NK-92 treated with Interleukin-12 subunit alpha and Interleukin-12 subunit beta, amount 100 ng/mL, for 24 hours (cell line): Measurements from ENCODE around the gene KXD1.

Experiments
- DNase-seq: peaks from one replicate; lab custom pipeline; 2025; lab: John Stamatoyannopoulos, UW

Gene KXD1

GRCh38 chr19:18601875-18602274 lies 44.2 kb downstream of the KXD1 start:
- no peak for DNase-seq

DNA sequence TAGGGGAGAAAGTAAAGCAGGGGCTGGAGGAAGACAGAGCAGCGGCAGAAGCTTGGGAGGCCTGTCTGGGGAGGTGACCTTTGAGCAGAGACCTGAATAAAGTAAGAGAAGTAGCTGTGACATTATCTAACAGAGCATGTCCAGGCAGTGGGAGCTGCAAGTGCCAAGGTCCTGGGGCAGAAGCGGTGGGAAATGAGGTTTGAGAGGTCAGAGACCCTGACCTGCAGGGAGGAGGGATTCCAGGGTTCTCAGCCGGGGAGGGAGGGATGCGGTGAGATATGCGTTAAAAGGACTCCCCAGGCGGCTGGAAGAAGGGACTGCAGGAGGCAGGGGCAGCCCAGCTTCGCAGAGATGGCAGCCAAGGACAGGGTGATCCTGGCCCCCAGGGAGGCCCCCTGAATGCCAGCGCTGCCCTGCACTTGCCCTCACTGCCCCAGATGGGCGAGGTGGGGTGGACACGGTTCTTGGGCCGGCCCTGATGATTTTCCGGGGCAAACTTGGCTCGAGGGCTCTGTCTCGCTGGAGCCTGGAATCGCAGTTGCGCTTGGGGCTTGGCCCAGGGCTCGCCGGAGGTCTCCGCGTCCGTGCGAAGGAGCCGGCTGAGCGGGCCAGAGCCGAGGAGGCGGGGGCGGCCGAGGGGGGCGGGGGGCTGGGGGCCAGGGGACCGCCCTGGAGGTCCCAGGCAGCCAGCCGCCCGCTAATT lies 45.7 kb downstream of the KXD1 start:
- DNase-seq, result no peak

GRCh38 chr19:18603958-18604819 lies 46.5 kb downstream of the KXD1 start:
- DNase-seq, result no peak

GRCh38 chr19:18604820-18605159 lies 47.1 kb downstream of the KXD1 start:
- no peak for DNase-seq

DNA sequence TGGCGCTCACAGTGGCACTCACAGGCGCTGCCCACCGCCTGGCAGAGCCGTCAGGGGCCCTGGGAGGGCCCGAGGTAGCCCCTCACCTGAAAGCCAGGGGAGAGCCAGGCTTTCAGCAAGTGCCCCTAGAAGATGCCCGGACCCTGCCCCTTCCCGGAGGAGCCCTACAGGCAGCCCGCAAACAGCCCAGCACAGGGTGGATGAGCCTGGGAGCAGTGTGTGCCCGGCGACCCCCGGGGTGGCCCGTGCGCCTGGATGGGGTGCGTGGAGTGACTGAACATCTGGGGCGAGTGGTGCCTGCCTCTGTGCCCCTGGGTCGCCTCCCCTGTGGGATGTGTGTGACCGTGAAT lies 47.5 kb downstream of the KXD1 start:
- no peak for DNase-seq

GRCh38 chr19:18605546-18606280 lies 48.0 kb downstream of the KXD1 start:
- DNase-seq, result no peak

- no peak for DNase-seq
Observed at GRCh38 chr19:18606281-18607225, 48.9 kb downstream of the KXD1 start, which contains the start of gene CRLF1. Gene CRLF1 (minus strand): TSS chr19:18606799. CDS start chr19:18606656, 143 bp downstream.

DNA sequence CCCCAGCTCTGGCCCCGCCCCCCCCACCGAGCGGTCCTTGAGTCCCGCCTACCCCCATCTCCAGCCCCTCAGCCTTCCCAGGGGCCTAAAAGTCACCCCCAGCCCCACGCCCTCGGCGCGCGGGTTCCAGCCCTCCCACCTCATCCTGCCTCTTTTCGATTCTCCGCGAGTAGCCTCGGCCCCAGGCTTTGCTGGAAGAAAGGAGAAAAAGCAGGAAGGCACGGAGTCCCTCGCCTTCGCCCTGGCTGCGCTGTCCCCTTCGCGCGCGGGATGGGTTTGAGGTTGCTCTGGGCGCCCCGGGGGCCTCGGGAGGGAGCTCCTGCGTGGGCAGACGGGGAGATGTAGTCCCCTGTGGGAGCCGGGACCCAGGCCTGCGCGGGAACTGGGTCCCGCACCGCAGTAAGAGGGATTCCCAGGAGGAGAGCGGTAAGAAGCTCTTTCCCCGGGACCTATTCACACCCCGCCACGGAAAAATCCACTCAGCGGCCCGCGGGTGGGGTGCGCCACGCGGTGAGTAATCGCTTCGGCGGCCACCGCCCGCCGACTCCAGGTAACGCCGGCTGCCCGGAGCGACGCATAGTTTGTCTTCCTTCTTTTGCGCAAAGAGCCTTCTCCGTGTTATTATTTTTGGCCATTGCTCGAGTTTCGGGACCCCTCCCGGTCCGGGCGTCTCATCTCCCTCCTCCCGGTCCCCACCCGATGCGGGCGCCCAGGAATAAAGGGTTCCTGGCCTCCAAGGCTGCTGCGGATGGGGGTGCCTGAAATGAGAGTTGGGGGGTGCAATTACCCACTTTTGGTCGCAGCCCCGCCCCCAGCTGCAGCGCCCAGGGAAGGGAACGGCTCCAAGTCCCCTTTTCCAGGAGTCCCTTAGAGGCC lies 49.8 kb downstream of the KXD1 start:
- no peak for DNase-seq

DNA sequence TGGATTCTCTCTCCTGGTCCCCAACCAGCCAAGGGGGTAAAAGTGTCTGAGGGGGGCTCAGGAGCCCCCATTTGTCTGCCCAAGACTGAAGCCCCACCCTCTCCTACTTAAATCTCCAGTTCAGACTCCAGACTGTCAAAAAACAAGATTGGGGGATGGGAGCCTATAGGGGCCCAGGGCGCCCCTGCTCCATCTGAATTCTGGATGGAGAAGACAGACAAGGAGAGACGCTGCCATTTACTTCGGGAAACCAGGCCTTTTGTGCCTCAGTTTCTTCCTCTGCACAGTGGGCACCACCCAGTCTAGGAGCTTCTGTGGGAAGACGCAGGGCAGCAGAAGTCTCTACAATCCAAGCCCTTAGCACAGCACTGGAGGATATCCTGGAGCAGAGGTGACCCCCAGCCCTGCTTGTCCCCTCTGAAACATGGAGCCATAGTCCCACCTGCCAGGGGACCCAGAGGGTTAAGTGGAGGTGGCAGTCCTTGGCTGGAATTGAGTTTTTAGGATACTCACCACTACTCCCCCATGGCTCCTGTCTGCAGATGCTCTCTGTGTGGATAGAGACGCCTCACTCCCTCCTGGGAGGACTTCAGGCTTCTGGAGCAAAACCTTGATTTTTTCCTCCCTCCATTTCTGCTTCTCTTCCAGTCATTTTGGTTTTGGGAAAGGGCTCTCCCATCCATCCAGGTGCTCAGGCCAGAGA lies 50.6 kb downstream of the KXD1 start:
- no peak for DNase-seq

DNA sequence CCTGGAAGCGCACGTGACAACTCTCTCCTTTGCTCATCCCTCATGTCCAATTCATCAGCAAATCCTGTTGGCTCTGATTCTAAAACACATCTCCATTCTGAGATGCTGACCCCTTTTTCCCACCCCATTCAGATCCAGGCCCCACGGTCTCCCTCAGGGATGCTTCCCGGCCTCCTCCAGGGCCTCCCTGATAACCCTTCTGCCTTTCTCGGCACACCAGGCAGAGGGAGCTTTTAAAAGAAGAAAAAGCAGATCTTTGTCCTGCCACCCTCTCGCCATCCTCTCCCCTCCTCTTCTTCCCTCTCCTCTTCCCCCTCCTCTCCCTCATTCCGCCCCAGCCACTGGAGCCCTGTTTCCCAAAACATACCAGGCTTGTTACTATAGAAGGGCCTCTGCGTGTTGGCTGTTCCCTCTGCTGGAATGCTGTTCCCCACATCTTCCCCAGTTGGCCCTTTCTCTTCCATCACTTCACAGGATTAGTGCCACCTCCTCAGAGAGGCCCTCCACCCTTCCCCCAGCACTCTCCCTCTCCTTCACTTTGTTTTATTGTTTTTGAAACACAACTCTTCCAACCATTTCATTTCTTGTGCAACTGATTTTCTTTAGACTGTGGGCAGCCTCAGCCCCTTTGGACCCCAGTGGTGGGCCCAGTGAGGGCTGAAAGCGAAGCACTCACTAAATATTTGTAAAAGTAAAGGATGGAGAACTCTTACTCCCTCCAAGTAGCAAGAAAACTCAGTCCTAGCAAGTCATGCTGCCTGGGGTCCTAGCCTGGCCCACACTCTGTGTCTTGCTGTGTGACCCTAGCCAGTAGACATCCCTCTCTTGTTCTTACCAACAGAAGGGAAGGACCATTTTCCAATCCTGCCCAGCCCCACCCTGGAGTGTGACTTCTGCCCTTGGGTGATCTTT lies 51.4 kb downstream of the KXD1 start:
- DNase-seq, result no peak

- DNase-seq, result no peak
Observed at GRCh38 chr19:18609717-18610051, 52.0 kb downstream of the KXD1 start.

- no peak for DNase-seq
Observed at GRCh38 chr19:18610245-18610555, 52.5 kb downstream of the KXD1 start.

DNA sequence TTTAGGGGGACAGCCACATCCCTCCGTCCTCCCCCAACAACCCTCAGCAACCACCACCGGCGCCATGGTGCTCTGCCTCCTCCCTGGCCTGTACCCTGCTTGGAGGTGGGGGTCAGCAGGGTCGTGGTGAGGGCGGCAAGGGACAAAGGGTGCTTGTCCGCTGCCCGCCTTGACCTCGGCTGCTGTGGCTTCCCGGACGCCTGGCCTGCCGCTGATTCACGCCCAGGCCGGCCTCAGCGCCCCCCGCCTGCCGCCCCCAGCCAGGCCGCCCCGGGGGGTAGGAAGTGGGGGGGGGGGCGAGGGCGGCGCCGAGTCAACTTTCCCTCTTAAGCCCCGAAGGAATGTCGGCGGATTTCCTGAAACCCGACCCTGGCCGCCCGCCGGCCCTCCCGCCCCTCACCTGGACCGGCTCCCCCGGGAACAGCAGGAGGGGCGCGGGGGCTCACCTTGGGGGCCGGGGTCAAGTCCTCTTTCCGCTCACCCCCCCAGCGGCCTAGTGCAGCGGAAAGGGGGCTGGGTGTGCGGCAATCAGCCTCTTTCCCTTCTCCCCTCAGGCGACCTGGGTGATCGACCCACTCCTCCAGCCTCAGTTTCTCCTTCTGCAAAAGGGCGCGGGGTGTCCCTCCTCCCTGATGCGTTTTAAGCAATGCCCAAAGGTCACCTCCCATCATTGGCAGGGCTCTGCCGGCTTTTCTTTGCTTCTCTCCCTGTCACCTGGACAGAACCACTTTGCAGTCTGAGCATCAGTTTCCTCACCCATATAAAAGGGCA lies 53.1 kb downstream of the KXD1 start:
- DNase-seq, result no peak

DNA sequence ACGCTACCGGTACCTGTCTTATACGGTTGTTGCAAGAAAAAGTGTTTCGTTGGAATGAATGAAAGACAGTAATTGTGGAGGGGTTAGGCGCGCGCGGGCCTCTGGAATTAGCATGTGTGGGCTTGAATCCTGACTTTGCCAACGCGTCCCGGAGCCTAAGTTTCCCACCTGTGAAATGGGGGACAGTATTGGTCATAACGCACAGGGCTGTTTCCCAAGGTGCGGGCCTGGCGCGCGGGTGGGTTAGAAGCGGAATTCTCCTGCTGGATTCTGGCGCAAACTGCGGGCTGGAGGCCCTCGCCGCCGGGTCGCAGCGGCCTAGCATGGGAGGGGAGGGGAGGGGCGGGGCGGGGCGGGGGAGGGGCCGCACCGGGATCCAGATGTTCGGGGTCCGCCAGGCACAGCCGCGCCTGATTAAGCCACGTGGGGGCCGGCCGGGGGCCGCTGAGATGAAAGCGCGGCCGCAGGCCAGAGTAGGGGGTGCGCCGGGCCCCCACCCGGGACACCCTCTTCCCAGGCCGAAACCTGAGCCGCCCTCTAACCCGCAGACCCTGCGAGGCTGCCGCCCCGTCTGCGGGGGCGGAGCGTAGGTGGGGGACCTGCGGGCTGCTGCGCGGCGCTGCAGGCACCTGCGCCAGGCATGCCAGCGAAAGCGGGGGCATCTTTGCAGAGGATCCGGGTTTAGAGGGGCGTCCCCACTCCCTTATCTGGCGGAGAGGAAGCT lies 53.8 kb downstream of the KXD1 start:
- DNase-seq, result no peak

DNA sequence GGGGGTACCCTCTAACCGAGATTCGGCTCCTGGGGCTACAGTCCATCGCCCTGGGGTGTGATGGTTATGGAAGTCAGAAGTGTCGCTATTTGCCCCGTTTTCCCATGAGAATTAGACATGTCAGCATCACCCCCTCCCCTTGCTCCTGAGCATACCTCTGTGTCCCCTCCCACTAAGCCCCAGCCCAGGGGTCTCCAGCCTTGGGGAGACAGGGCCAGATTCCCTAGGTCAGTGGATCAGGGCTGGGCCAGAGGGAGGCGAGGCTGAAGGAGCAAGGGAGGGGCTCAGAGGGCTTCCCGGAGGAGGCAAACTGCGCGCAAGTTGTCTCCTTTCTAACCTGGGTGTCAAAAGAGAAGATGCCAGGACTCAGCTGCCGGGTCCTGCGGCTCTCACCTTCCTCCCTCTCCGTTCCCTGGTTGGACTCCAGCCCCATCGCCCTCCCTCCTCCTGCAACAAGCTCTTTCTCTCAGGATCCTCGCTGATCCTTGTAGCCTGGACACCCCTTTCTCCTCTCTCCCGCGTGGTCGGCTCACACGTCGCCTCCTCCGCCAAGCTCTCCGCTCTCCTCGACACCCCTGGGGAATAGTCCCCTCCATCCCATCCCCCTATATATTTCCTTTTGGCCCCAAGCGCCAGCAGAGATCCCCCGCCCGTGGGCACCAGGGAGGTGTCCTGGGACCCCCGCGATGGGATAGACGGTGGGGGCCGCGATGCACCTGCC lies 54.5 kb downstream of the KXD1 start:
- DNase-seq, result no peak

- DNase-seq, result no peak
Observed at GRCh38 chr19:18612772-18613588, 55.3 kb downstream of the KXD1 start, which contains the start of gene TMEM59L. Gene TMEM59L (plus strand): TSS chr19:18612870. CDS start chr19:18612959, 89 bp downstream.
